GM18873 (cell line): ENCODE results near the gene BEST3.

Source experiments
- ATAC-seq: cut with Tn5 transposase; IDR thresholded peaks from one replicate; pipeline ENCODE4 v1.9.1; 2021; ENCODE audit warnings: mild to moderate bottlenecking, moderate library complexity, moderate number of reproducible peaks; ENCODE audit not compliant: unreplicated experiment, low FRiP score

The BEST3 gene

GRCh38 chr12:69655616-69656340 is 43.3 kb downstream of the BEST3 start:
- no peak for ATAC-seq

DNA sequence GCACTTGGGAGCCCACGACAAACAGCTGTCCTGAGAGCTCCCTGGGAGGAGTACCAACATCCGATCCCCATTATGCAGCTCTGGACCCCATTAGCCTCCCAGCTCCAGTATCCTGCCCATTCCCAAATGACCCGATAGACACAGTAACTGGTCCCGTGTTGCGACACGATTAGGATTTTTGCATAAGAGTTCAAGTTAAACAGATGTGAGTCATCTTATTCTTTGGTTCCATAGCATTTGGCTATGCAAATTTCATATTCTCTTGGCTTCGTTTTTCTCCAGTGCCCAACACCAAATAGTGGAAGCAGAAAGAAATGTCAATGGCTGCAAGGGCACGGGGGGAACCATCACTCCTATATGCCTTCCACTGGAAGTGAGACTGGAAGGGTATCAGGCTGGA is 45.4 kb downstream of the BEST3 start:
- no peak for ATAC-seq

DNA sequence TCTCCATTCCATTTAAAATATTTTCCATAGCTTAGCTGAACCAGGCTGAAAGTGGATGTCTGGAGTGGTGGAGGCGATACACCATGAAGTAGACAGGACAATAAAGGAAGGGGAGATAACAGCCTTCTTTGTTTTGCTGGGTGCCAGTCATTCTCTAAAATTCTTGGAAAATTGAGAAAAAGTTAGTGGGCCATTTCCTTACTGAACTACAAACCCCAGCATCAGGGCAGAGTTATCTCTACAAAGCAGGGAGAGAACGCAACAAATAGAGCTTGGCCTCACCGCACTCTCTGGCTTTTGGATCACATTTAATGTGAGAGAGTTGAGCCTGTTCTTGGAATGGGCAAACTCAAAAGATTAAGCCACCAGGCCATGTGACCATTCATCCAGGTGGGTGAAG is 47.2 kb downstream of the BEST3 start:
- no peak for ATAC-seq

GRCh38 chr12:69649529-69649928 is 49.6 kb downstream of the BEST3 start:
- ATAC-seq, result no peak

DNA sequence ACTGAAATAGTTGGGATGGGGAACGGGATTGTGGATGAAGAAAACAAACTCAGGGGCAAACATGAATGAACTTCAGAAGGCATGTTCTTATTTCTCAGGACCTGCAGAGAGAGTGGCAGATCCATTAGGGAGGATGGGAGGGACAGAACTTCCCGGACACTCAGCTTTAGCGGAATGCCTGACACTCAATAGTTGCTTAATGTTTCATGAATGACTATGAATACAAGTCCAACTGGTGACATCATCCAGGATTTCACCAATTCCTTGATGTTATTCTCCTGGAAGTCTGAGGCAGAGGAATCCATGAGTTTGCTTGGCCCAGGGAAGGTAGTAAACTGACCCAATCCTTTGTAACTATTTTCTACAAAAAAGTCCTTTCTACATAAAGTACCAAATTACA is 50.6 kb downstream of the BEST3 start:
- no peak for ATAC-seq

- no peak for ATAC-seq
These were observed 51.9 kb downstream of the BEST3 start for GRCh38 chr12:69647178-69647577.

- no peak for ATAC-seq
These were observed 54.1 kb downstream of the BEST3 start for GRCh38 chr12:69645031-69645430.

DNA sequence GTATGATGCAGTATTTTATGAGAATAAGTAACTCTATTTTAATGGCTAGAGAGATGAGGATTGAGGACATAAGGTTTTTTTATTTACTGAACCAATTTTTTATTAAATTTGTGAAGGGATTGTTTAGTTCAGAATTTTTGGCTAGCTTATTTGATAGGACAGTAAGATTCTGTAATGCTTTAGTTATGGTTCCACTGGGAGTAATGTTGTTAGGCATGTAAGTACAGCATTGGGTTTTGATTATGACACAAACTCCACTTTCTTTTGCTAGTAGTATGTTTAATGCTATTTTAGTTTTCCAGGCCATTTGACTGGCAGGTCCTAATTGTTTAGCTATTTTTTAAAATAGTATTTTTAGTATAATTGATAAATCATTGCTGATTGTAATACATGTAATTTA is 54.6 kb downstream of the BEST3 start:
- ATAC-seq, result no peak

GRCh38 chr12:69642531-69642930 is 56.6 kb downstream of the BEST3 start:
- ATAC-seq, result no peak

DNA sequence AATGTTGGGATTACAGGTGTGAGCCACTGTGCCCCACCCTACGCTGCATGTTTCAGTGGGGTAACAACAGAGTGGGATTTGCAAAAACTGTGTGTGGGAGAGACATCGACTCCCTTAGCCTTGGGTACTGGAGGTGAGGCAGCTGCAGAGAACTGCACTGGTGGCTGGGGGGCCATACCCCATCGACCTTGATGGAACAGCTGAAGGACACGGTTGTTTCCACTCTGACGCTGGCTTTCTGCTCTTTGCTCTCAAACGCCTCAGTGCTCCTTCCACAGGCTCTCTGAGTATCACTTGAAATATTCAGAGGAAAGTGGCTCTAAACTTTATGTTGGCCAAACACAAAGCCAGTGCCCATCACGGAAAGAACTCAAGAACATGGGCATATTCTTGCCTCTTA is 57.6 kb downstream of the BEST3 start:
- ATAC-seq, result no peak

DNA sequence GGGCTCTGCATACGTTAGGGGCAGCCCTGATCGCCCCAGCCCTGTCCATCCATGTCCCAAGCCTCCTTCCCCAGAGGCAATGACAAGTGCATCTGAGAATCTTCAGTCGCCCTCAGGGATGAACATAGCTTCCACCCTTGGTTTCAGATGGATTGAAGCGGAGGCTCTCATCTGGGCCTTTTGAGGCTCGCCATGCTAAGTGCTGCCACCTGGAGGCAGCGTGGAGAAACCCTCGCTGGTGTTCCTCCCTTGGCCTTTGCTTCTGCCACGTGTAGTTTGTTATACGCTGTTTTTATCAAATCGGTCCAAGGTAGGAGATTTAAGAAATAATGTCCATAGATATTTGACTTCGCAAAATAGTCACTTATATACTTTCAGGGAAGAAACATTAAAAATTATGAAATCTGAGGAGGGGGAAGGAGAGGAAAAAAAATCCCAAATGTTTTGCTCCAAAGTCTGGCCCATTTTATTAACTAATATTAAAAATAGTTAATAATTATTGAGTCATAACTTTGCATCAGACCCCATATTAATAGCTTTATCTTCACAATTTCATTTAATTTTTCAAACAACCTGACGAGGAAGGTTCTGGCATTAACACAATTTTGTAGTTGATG is 59.6 kb downstream of the BEST3 start:
- ATAC-seq, result peak; percentile 69

- no peak for ATAC-seq
These were observed 66.0 kb downstream of the BEST3 start for GRCh38 chr12:69633061-69633460.

GRCh38 chr12:69630191-69630590 is 68.9 kb downstream of the BEST3 start:
- ATAC-seq, result no peak

DNA sequence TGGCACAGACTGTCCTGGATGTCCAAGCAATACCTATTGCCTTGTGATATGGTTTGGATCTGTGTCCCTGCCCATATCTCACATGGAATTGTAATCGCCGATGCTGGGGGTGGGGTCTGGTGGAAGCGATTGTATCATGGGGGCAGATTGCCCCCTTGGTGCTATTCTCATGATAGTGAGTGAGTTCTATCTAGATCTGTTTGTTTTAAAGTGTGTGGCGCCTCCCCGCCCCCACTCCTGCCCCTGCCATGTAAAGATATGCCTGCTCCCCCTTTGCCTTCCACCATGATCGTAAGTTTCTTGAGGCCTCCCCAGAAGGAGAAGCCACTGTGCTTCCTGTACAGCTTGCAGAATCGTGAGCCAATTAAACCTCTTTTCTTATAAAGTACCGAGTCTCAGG is 71.6 kb downstream of the BEST3 start:
- no peak for ATAC-seq

- no peak for ATAC-seq
These were observed 75.1 kb downstream of the BEST3 start for GRCh38 chr12:69623970-69624369.

GRCh38 chr12:69621551-69621950 is 77.6 kb downstream of the BEST3 start:
- ATAC-seq, result no peak

DNA sequence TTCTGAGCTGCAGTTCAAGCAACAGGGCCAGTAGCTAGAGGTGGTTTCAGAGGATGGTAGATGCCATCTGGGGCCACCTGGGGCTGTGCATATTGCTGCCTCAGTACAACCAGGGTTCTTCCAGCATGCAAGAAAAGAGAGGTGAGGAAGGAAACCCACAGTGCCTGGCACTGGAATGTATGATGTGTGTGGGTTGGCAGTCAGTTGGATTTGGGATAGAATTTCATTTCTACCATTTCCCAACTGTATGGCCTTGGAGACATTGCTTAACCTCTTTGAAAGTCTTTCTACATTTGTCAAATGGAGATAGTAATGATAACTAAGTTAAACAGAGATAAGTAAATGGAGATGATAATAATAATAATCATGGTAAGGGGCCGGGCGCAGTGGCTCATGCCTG is 78.2 kb downstream of the BEST3 start:
- no peak for ATAC-seq

GRCh38 chr12:69620077-69620476 is 79.0 kb downstream of the BEST3 start:
- no peak for ATAC-seq

- no peak for ATAC-seq
These were observed 80.1 kb downstream of the BEST3 start for GRCh38 chr12:69619050-69619449.

DNA sequence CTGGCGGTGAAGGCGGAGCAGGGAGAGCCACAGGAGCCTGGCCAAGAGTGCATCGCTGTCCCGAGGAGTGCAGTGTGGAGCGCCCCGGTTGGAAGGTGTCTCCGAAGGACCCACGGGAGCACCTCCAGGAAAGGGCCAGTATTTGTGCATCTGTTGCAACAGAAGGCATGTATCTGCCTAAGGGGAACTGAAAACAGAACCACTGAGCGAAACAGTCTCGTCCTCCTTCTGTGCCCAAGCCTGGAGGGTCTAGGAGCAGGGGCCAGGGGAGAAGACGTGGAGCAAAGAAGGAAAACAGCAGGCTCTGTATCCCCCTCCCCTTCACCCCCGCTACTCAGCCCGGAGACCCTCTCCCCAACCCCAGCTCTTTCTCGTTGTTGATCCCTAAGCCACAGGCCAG is 83.1 kb downstream of the BEST3 start:
- ATAC-seq, result no peak

DNA sequence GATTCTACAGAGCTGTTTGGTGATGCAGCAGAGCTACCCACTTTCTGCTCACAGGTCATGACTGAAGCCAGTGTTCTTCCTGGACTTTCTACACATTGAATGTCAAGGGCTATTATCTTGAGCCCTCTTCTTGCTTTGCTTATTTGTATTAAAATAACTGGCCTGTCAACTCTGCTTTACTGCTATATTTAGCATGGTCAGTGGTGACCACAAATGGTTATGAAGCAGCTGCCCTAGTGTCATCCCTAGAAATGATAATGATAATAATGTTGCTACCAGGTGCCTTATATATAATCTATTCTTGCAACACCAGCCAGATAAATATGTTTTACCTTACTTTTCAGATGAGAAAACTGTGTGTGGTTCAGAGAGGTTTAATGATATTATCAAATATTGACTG is 85.8 kb downstream of the BEST3 start:
- no peak for ATAC-seq

DNA sequence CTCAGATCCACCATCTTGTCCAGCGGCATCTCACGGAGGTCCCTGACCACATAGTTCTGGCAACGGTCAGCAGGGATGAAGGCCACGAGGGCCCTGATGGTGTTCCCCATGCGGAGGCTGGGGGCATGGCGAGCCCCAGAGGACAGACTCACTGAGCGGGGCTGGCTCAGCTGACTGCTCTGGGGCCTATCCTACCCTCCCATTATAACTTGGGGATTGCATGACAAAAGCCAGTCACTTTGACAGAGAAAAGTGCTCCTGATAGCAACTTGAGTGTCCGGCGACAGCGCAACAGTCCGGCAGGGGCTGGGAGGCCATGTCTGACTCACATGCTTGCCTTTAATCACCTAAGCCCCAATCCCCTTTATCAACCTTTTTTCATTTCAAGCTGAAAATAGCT is 88.4 kb downstream of the BEST3 start, which contains the start of gene LRRC10:
Gene LRRC10, minus strand, starts transcription at position 179 of the 400 bp plus-strand sequence. Its CDS starts 69 bp downstream, at position 110.
- no peak for ATAC-seq
